ENCODE data around the gene KLHL7. TPM values are rescaled to one million over a fixed set of nuclear protein-coding genes. Genes with fewer than 3 reads are reported as not detected.

Gene KLHL7
- total RNA-seq, 1 experiment from 2014 or later: 20.6 TPM

DNA sequence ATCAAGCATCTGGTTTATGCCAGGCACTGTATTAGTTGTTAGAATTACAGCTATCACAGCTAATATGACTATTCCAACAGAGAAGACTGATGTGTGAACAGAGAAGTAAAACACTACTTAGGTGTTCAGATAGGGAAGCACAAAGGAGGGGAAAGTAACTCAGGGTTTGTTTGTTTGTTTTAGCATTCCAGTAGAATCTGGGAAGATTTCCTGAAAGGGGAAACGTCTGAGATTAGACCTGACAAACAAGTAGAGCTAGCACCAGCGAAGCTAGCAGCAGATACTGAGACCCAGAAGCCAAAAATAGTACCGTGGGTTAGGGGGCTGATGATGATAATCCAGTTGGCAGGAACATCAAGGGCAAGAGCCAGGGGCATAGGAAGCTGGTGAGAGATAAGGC lies 28.8 kb upstream of the KLHL7 start:
- no peaks in the 10 kb centered on the region for H3K9me3 ChIP-seq (ENCODE audit: control insufficient read depth in 1 of 2, insufficient read depth in 1 of 2, low read depth in 1 of 2, low read length in 2 of 2)
- H3K79me2 ChIP-seq (ENCODE audit: insufficient read depth, low read length): no peaks in the 10 kb centered on the region
- H3K27ac ChIP-seq (ENCODE audit: low read depth, low read length): no peak overlapping the region
- DNase-seq (ENCODE audit: low read depth, low spot score) (no peak), ATAC-seq (no peak)
- TF ChIP-seq, protein P1, sequence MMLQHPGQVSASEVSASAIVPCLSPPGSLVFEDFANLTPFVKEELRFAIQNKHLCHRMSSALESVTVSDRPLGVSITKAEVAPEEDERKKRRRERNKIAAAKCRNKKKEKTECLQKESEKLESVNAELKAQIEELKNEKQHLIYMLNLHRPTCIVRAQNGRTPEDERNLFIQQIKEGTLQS (IDR thresholded peaks at IDR 0.05): no peak
- TF ChIP-seq RAD21 (IDR thresholded peaks at IDR 0.05; ENCODE audit: low read depth): no peak
- no peak for TF ChIP-seq CEBPB (IDR thresholded peaks at IDR 0.05; ENCODE audit: low read depth)
- no peak for TF ChIP-seq ZNF274 (IDR thresholded peaks at IDR 0.05; ENCODE audit: low read depth, low read length)
- TF ChIP-seq ZFX (IDR thresholded peaks at IDR 0.05): no peak
- TF ChIP-seq, protein P2, sequence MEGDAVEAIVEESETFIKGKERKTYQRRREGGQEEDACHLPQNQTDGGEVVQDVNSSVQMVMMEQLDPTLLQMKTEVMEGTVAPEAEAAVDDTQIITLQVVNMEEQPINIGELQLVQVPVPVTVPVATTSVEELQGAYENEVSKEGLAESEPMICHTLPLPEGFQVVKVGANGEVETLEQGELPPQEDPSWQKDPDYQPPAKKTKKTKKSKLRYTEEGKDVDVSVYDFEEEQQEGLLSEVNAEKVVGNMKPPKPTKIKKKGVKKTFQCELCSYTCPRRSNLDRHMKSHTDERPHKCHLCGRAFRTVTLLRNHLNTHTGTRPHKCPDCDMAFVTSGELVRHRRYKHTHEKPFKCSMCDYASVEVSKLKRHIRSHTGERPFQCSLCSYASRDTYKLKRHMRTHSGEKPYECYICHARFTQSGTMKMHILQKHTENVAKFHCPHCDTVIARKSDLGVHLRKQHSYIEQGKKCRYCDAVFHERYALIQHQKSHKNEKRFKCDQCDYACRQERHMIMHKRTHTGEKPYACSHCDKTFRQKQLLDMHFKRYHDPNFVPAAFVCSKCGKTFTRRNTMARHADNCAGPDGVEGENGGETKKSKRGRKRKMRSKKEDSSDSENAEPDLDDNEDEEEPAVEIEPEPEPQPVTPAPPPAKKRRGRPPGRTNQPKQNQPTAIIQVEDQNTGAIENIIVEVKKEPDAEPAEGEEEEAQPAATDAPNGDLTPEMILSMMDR (IDR thresholded peaks at IDR 0.05 in 2 of 3, conservative IDR thresholded peaks at IDR 0.05 in 1 of 3; ENCODE audit: borderline replicate concordance in 1 of 3, insufficient read depth in 1 of 3, low read depth in 2 of 3, low read length in 2 of 3): no peak
- TF ChIP-seq POLR2AphosphoS5 (IDR thresholded peaks at IDR 0.05; ENCODE audit: low read depth, low read length): no peak
- TF ChIP-seq FOSL1 (IDR thresholded peaks at IDR 0.05; ENCODE audit: low read depth): no peak
- no peak for TF ChIP-seq ZBTB33 (IDR thresholded peaks at IDR 0.05; ENCODE audit: extremely low read depth, insufficient replicate concordance, low read length)
- no peak for TF ChIP-seq EZH2 (IDR thresholded peaks at IDR 0.05)
- TF ChIP-seq SIN3A (IDR thresholded peaks at IDR 0.05; ENCODE audit: low read depth): no peak
- TF ChIP-seq YY1 (IDR thresholded peaks at IDR 0.05; ENCODE audit: extremely low read depth, insufficient replicate concordance, low read depth, low read length): no peak
- no peak for TF ChIP-seq EGR1 (IDR thresholded peaks at IDR 0.05; ENCODE audit: low read depth)
- no peak for TF ChIP-seq CBX3 (IDR thresholded peaks at IDR 0.05; ENCODE audit: low read depth)
- TF ChIP-seq SP1 (IDR thresholded peaks at IDR 0.05; ENCODE audit: low read depth): no peak
- H3K4me1 ChIP-seq (ENCODE audit: control insufficient read depth in 1 of 2, insufficient read depth in 2 of 2, low read length in 2 of 2): peaks cover 0 to 14% of the 10 kb centered on the region in 2 experiments; a peak in 1 of 4 replicates
- no peak overlapping the region for H3K4me2 ChIP-seq (ENCODE audit: low read length)
- CTCF ChIA-PET: no interaction called here
- H3K9ac ChIP-seq (ENCODE audit: low read length): no peak overlapping the region
- no peak overlapping the region for H2AFZ ChIP-seq (ENCODE audit: low read depth, low read length, poor library complexity, severe bottlenecking)
- RAD21 ChIA-PET (ENCODE audit: low non-redundant PET in 1 of 2, low total read pairs in 2 of 2, uncharacterized antibody in 2 of 2, unreplicated experiment in 2 of 2): no interaction called here
- H3K27me3 ChIP-seq (ENCODE audit: insufficient read depth, low read length): no peaks in the 10 kb centered on the region
- H3K4me3 ChIP-seq (replicated peaks in 1 of 2; ENCODE audit: low read depth in 1 of 2, low read length in 2 of 2): no peak overlapping the region
- H4K20me1 ChIP-seq (ENCODE audit: insufficient read depth): no peaks in the 10 kb centered on the region
- no peaks in the 10 kb centered on the region for H3K36me3 ChIP-seq (ENCODE audit: control insufficient read depth in 1 of 2, insufficient read depth in 2 of 2, low read length in 2 of 2)
- POLR2A ChIA-PET: no interaction called here
- BruUV-seq (replicated peaks): no TSS peak
- H3K9me2 ChIP-seq (ENCODE audit: insufficient read depth): no peaks in the 10 kb centered on the region
- intact Hi-C loops (cut with micrococcal nuclease): no loop called here

Measured in HCT116 (cell line).